ENCODE results near the gene APEH. TPM values are rescaled to one million over a fixed set of nuclear protein-coding genes. Genes with fewer than 3 reads are reported as not detected.

APEH gene
- total and polyA plus RNA-seq, 2 of the 13 experiments (the other 11 are each of a cell fraction or from before 2014, with no cell fraction given), result 116 to 130 TPM

- TF ChIP-seq ZNF687 (CRISPR knock-in tag; IDR thresholded peaks at IDR 0.05) (peak; percentile 80), CBX5 (CRISPR knock-in tag; IDR thresholded peaks at IDR 0.05; ENCODE audit: borderline replicate concordance) (peak; percentile 58; the same call in 1 of the 2 replicates), HIC2 (CRISPR knock-in tag; IDR thresholded peaks at IDR 0.05; ENCODE audit: low read depth) (peak; percentile 51; the same call in 1 of the 2 replicates), ZC3H4 (CRISPR knock-in tag; IDR thresholded peaks at IDR 0.05; ENCODE audit: borderline replicate concordance) (0 out of 2 replicates have a peak, but pooled peaks have one; percentile 5), REST (IDR thresholded peaks at IDR 0.05; ENCODE audit: borderline replicate concordance in 1 of 2, low read depth in 1 of 2, low read length in 2 of 2) (peak in 1 of 2 experiments; percentile 27; a peak in 1 of 4 replicates), HNF4A (CRISPR knock-in tag; IDR thresholded peaks at IDR 0.05) (peak; percentile 89), RFXAP (CRISPR knock-in tag; IDR thresholded peaks at IDR 0.05; ENCODE audit: borderline replicate concordance) (peak; percentile 82; the same call in 1 of the 2 replicates), NR2F2 (IDR thresholded peaks at IDR 0.05; ENCODE audit: borderline replicate concordance, low read depth) (peak; percentile 53; the same call in 1 of the 2 replicates), ZNF446 (CRISPR knock-in tag; IDR thresholded peaks at IDR 0.05) (0 out of 2 replicates have a peak, but pooled peaks have one; percentile 8), MXD3 (CRISPR knock-in tag; IDR thresholded peaks at IDR 0.05) (peak; percentile 69; the same call in 1 of the 2 replicates), CCDC6 (CRISPR knock-in tag; IDR thresholded peaks at IDR 0.05) (peak; percentile 72; the same call in 1 of the 2 replicates)
These were observed 14.3 kb downstream of the APEH start (continued) for GRCh38 chr3:49688338-49689045.
